HG03354 (cell line): ENCODE measurements around the gene MTERF2.
"Not testable (repeated sequence)": the region's sequence is repeated elsewhere in the genome, so short reads cannot be mapped to it uniquely, and the experiment has no call there.

Experiments used
- ATAC-seq: cut with Tn5 transposase; IDR thresholded peaks from one replicate; pipeline ENCODE4 v1.9.1; 2021; ENCODE audit warnings: mild to moderate bottlenecking; ENCODE audit not compliant: unreplicated experiment, poor library complexity, severe bottlenecking

The MTERF2 gene

GRCh38 chr12:106986625-106987389 is at the start of gene MTERF2:
Gene MTERF2, minus strand, starts transcription at chr12:106987146. Its CDS starts 8,432 bp downstream, at chr12:106978714.
- peak; percentile 99 for ATAC-seq

- ATAC-seq = no peak
Measured at GRCh38 chr12:107035733-107036132, 48.8 kb upstream of the MTERF2 start.

- no peak for ATAC-seq
Measured at GRCh38 chr12:107033758-107034739, 47.1 kb upstream of the MTERF2 start.

GRCh38 chr12:107032266-107032665 is 45.3 kb upstream of the MTERF2 start:
- no peak for ATAC-seq

- ATAC-seq = no peak
Measured at GRCh38 chr12:107031061-107031460, 44.1 kb upstream of the MTERF2 start.

GRCh38 chr12:107029081-107029480 is 42.1 kb upstream of the MTERF2 start:
- ATAC-seq = no peak

GRCh38 chr12:107027636-107028053 is 40.7 kb upstream of the MTERF2 start:
- no peak for ATAC-seq

- no peak for ATAC-seq
Measured at GRCh38 chr12:107026806-107027635, 40.1 kb upstream of the MTERF2 start.

GRCh38 chr12:107026356-107026755 is 39.4 kb upstream of the MTERF2 start:
- ATAC-seq = not testable (repeated sequence)

GRCh38 chr12:107025671-107026070 is 38.7 kb upstream of the MTERF2 start:
- ATAC-seq = no peak

- no peak for ATAC-seq
Measured at GRCh38 chr12:107019546-107019945, 32.6 kb upstream of the MTERF2 start.

- no peak for ATAC-seq
Measured at GRCh38 chr12:107017042-107017441, 30.1 kb upstream of the MTERF2 start.

GRCh38 chr12:107014055-107014454 is 27.1 kb upstream of the MTERF2 start:
- no peak for ATAC-seq

- no peak for ATAC-seq
Measured at GRCh38 chr12:107012736-107013425, 25.9 kb upstream of the MTERF2 start.

GRCh38 chr12:107011519-107011918 is 24.6 kb upstream of the MTERF2 start:
- ATAC-seq = no peak

- no peak for ATAC-seq
Measured at GRCh38 chr12:107007411-107007810, 20.5 kb upstream of the MTERF2 start.

GRCh38 chr12:107002665-107003064 is 15.7 kb upstream of the MTERF2 start:
- not testable (repeated sequence) for ATAC-seq

- no peak for ATAC-seq
Measured at GRCh38 chr12:106999446-106999845, 12.5 kb upstream of the MTERF2 start.

- no peak for ATAC-seq
Measured at GRCh38 chr12:106997916-106998315, 11.0 kb upstream of the MTERF2 start.
